ENCODE results near the gene CHERP.

CHERP gene

DNA sequence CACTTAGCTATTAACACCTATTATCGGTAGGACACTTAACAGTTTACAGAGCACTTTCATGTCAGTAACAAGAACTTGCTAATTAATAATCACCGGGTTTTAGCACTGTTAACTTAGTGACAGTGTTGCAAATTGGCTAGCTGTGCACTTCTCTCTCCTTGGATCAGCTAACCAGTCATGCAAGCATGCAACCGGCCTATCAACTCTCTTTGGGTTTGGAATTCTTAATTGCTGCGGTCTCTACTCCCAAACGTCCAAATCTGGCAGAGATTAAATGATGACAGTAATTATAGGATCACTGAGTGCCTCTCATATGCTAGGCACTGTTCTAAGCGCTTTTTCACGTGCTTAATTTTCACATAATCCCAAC, 71.7 kb downstream of the CHERP start:
- DNase-seq: no peak

All from activated gamma-delta T cell treated with Interleukin-2 at 50 U/mL for 16 hours (primary cell).